H9 (cell line): ENCODE results near the gene AGMO. TPM values are rescaled to one million over a fixed set of nuclear protein-coding genes. Genes with fewer than 3 reads are reported as not detected.

Experiments
- DNase-seq: peaks from one replicate; pipeline ENCODE4 v3.0.0-alpha.2; 2017
- H2AFZ ChIP-seq: one replicate; pipeline ENCODE4 v1.6.1; 2013; ENCODE audit warnings: mild to moderate bottlenecking, low read length, control low read depth, moderate library complexity
- H2AK5ac ChIP-seq: 2 replicates; pipeline ENCODE4 v1.6.1; 2013; ENCODE audit warnings: low read length, control low read depth, mixed read lengths; ENCODE audit not compliant: insufficient read length
- H2BK120ac ChIP-seq: one replicate; pipeline ENCODE4 v1.6.1; 2013; ENCODE audit warnings: low read depth, mild to moderate bottlenecking, low read length, control low read depth, inconsistent platforms; ENCODE audit not compliant: poor library complexity, severe bottlenecking
- H2BK12ac ChIP-seq: 2 replicates; pipeline ENCODE4 v1.6.1; 2013; ENCODE audit warnings: low read length, control low read depth, mixed read lengths, low read depth; ENCODE audit not compliant: insufficient read length
- H2BK15ac ChIP-seq: 2 replicates; pipeline ENCODE4 v1.6.1; 2013; ENCODE audit warnings: low read depth, low read length, control low read depth
- H2BK20ac ChIP-seq: one replicate; pipeline ENCODE4 v1.6.1; 2013; ENCODE audit warnings: low read depth, mild to moderate bottlenecking, low read length, control low read depth, inconsistent platforms; ENCODE audit not compliant: poor library complexity, severe bottlenecking
- H2BK5ac ChIP-seq: 2 replicates; pipeline ENCODE4 v1.6.1; 2013; ENCODE audit warnings: low read length, control low read depth, mixed read lengths; ENCODE audit not compliant: insufficient read length
- H3K14ac ChIP-seq: 2 replicates; pipeline ENCODE4 v1.6.1; 2013; ENCODE audit warnings: low read length, control low read depth; ENCODE audit not compliant: insufficient read depth
- H3K18ac ChIP-seq: 2 replicates; pipeline ENCODE4 v1.6.1; 2013; ENCODE audit warnings: low read depth, mild to moderate bottlenecking, mixed read lengths, low read length, control low read depth; ENCODE audit not compliant: insufficient read length
- H3K23ac ChIP-seq: 2 replicates; pipeline ENCODE4 v1.6.1; 2013; ENCODE audit warnings: low read length, control low read depth, mixed read lengths, low read depth; ENCODE audit not compliant: insufficient read length
- H3K23me2 ChIP-seq: 2 replicates; pipeline ENCODE4 v1.6.1; 2013; ENCODE audit warnings: low read depth, mild to moderate bottlenecking, mixed read lengths, low read length, control low read depth; ENCODE audit not compliant: insufficient read length, poor library complexity, severe bottlenecking
- H3K27ac ChIP-seq: 2 replicates; pipeline ENCODE4 v1.5.1; 2013; ENCODE audit warnings: low read length, control low read depth, mixed read lengths, low read depth; ENCODE audit not compliant: insufficient read length
- H3K27me3 ChIP-seq: 2 replicates; pipeline ENCODE4 v1.6.1; 2013; ENCODE audit warnings: low read length, control low read depth, inconsistent platforms; ENCODE audit not compliant: insufficient read depth
- H3K4ac ChIP-seq: 2 replicates; pipeline ENCODE4 v1.6.1; 2013; ENCODE audit warnings: low read depth, mild to moderate bottlenecking, control low read depth, inconsistent platforms, low read length, moderate library complexity
- H3K4me1 ChIP-seq: 2 replicates; pipeline ENCODE4 v1.6.1; 2013; ENCODE audit warnings: low read length, control low read depth, inconsistent platforms; ENCODE audit not compliant: insufficient read depth
- H3K4me2 ChIP-seq: 2 replicates; pipeline ENCODE4 v1.6.1; 2013; ENCODE audit warnings: low read length, control low read depth, mixed read lengths; ENCODE audit not compliant: insufficient read length, insufficient read depth
- H3K56ac ChIP-seq: 2 replicates; pipeline ENCODE4 v1.6.1; 2013; ENCODE audit warnings: low read depth, mild to moderate bottlenecking, mixed read lengths, low read length, control low read depth; ENCODE audit not compliant: insufficient read length
- H3K79me1 ChIP-seq: 2 replicates; pipeline ENCODE4 v1.6.1; 2013; ENCODE audit warnings: low read depth, mild to moderate bottlenecking, moderate library complexity, low read length, control low read depth, inconsistent platforms; ENCODE audit not compliant: insufficient read depth, poor library complexity, severe bottlenecking
- H3K79me2 ChIP-seq: 2 replicates; pipeline ENCODE4 v1.6.1; 2013; ENCODE audit warnings: low read length, control low read depth, inconsistent platforms; ENCODE audit not compliant: insufficient read depth
- H3K9ac ChIP-seq: 2 replicates; pipeline ENCODE4 v1.6.1; 2013; ENCODE audit warnings: low read length, control low read depth, mixed read lengths; ENCODE audit not compliant: insufficient read length; ENCODE audit errors: extremely low read depth
- H3K9me3 ChIP-seq: one replicate; pipeline ENCODE4 v1.6.1; 2013; ENCODE audit warnings: low read depth, low read length, inconsistent platforms; ENCODE audit not compliant: control insufficient read depth
- H3T11ph ChIP-seq: one replicate; pipeline ENCODE4 v1.6.1; 2013; ENCODE audit warnings: mild to moderate bottlenecking, low read length, control low read depth, inconsistent platforms
- H4K20me1 ChIP-seq: one replicate; pipeline ENCODE4 v1.6.1; 2013; ENCODE audit not compliant: control insufficient read depth, insufficient read length, insufficient read depth
- H4K5ac ChIP-seq: 2 replicates; pipeline ENCODE4 v1.6.1; 2013; ENCODE audit warnings: low read depth, mild to moderate bottlenecking, mixed read lengths, low read length, control low read depth; ENCODE audit not compliant: insufficient read length
- H4K8ac ChIP-seq: replicated peaks from 2 replicates; pipeline ENCODE4 v1.6.1; 2013; ENCODE audit warnings: low read length, control low read depth, mixed read lengths, low read depth; ENCODE audit not compliant: insufficient read length
- H4K91ac ChIP-seq: 2 replicates; pipeline ENCODE4 v1.6.1; 2013; ENCODE audit warnings: low read depth, mild to moderate bottlenecking, moderate library complexity, mixed read lengths, low read length, control low read depth; ENCODE audit not compliant: insufficient read length
- H3K27ac Mint-ChIP-seq, 3 experiments: 2 replicates in 2 of 3; 3 replicates in 1 of 3; pipeline ENCODE4 v1.8.0; 2020 to 2021; ENCODE audit warnings: mixed read lengths in 3 of 3, mild to moderate bottlenecking in 1 of 3, moderate library complexity in 1 of 3
- H3K27me3 Mint-ChIP-seq: 2 replicates; pipeline ENCODE4 v1.8.0; 2021; ENCODE audit warnings: low read depth, mild to moderate bottlenecking, moderate library complexity, mixed read lengths
- H3K36me3 Mint-ChIP-seq, 3 experiments: 2 replicates in 2 of 3; 3 replicates in 1 of 3; pipeline ENCODE4 v1.8.0; 2020 to 2021; ENCODE audit warnings: low read depth in 3 of 3, mixed read lengths in 3 of 3; ENCODE audit not compliant: insufficient read depth in 1 of 3
- H3K4me1 Mint-ChIP-seq, 2 experiments: 2 replicates each; pipeline ENCODE4 v1.8.0; 2020; ENCODE audit warnings: mixed read lengths in 2 of 2
- H3K4me3 Mint-ChIP-seq, 2 experiments: 2 replicates in 1 of 2; 3 replicates in 1 of 2; pipeline ENCODE4 v1.8.0; 2020 to 2021; ENCODE audit warnings: mild to moderate bottlenecking in 2 of 2, mixed read lengths in 2 of 2, moderate library complexity in 1 of 2
- H3K9me3 Mint-ChIP-seq, 2 experiments: 2 replicates in 1 of 2; 3 replicates in 1 of 2; pipeline ENCODE4 v1.8.0; 2020; ENCODE audit warnings: mild to moderate bottlenecking in 2 of 2, mixed read lengths in 2 of 2, moderate library complexity in 1 of 2
- WGBS: extraction: QIAGEN DNeasy Blood & Tissue Kit; methylation state at CpG from one replicate; pipeline ENCODE4 v1.1.7; 2013; ENCODE audit warnings: missing lambda C conversion rate, low lambda C conversion rate, mixed read lengths; ENCODE audit not compliant: insufficient read length; ENCODE audit errors: extremely low coverage; 5-methylcytosine and 5-hydroxymethylcytosine counted together
- total RNA-seq: library from RNA; stranded (reverse); gene quantifications from 2 replicates; pipeline ENCODE4 v1.2.1, GENCODE V29; 2021
- TF ChIP-seq, protein P1 (sequence below): fragments of 200-600 bp; sonication (generic); conservative IDR thresholded peaks from 3 replicates; pipeline ENCODE4 v1.8.0; 2021; ENCODE audit warnings: antibody characterized with exemption, mild to moderate bottlenecking

AGMO gene
- total RNA-seq, 1 experiment from 2014 or later = 0.70 TPM

DNA sequence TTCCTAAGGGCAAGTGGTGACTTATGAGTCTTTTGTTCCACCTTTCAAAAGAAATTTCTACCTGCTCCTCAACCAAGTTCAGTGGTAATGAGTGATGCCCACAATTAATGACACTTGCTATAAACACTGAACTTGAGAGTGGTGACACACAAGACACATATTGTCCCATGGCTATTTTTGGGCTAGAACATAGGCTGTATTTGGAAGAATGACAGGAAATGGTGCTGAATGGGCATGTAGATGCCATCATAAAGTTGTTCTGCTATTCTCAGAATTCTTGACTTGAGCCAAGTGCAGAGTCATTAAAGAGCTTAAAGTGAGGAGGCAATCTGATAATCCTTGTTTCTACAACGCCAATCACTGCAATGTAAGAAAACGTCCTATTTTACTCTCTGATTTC lies 313.3 kb downstream of the AGMO start:
- H2AFZ ChIP-seq = no peak overlapping the region
- DNase-seq = no peak
- no peak overlapping the region for H3K14ac ChIP-seq
- no peak overlapping the region for H3K18ac ChIP-seq
- Mint-ChIP-seq H3K27ac (no peak overlapping the region), H3K4me3 (no peak overlapping the region), H3K4me1 (peaks cover 2 to 3% of the 10 kb centered on the region in 2 experiments; a peak in 1 of 4 replicates), H3K27me3 (no peaks in the 10 kb centered on the region), H3K36me3 (no peaks in the 10 kb centered on the region), H3K9me3 (no peaks in the 10 kb centered on the region)
- H4K5ac ChIP-seq = no peak overlapping the region
- H2BK15ac ChIP-seq = no peak overlapping the region
- H4K8ac ChIP-seq = no peak overlapping the region
- H4K20me1 ChIP-seq = no peaks in the 10 kb centered on the region
- no peak overlapping the region for H4K91ac ChIP-seq
- no peaks in the 10 kb centered on the region for H3K4me1 ChIP-seq
- WGBS = no CpG with 5 or more reads among the region's 2 CpGs
- H3K79me2 ChIP-seq = no peaks in the 10 kb centered on the region
- H3K27ac ChIP-seq = no peak overlapping the region
- H3K23ac ChIP-seq = no peak overlapping the region
- H3T11ph ChIP-seq = no peak overlapping the region
- H2BK12ac ChIP-seq = no peak overlapping the region
- H3K27me3 ChIP-seq = no peaks in the 10 kb centered on the region
- no peak overlapping the region for H3K4ac ChIP-seq
- H3K4me2 ChIP-seq = no peak overlapping the region
- H3K56ac ChIP-seq = no peak overlapping the region
- H2BK120ac ChIP-seq = no peak overlapping the region
- no peak overlapping the region for H2AK5ac ChIP-seq
- H3K9ac ChIP-seq = no peak overlapping the region
- H3K9me3 ChIP-seq = no peaks in the 10 kb centered on the region
- no peaks in the 10 kb centered on the region for H3K23me2 ChIP-seq
- no peak overlapping the region for H2BK20ac ChIP-seq
- H3K79me1 ChIP-seq = no peaks in the 10 kb centered on the region
- TF ChIP-seq, protein P1, sequence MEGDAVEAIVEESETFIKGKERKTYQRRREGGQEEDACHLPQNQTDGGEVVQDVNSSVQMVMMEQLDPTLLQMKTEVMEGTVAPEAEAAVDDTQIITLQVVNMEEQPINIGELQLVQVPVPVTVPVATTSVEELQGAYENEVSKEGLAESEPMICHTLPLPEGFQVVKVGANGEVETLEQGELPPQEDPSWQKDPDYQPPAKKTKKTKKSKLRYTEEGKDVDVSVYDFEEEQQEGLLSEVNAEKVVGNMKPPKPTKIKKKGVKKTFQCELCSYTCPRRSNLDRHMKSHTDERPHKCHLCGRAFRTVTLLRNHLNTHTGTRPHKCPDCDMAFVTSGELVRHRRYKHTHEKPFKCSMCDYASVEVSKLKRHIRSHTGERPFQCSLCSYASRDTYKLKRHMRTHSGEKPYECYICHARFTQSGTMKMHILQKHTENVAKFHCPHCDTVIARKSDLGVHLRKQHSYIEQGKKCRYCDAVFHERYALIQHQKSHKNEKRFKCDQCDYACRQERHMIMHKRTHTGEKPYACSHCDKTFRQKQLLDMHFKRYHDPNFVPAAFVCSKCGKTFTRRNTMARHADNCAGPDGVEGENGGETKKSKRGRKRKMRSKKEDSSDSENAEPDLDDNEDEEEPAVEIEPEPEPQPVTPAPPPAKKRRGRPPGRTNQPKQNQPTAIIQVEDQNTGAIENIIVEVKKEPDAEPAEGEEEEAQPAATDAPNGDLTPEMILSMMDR = no peak
- H2BK5ac ChIP-seq = no peak overlapping the region
